ENCODE results near the gene POC1B.

Gene POC1B

GRCh38 chr12:89451841-89452251 lies 74.0 kb downstream of the POC1B start:
- no peak for TF ChIP-seq ZNF274 (IDR thresholded peaks at IDR 0.05; ENCODE audit: low read depth, low read length)
- H3K4me3 ChIP-seq (ENCODE audit: low read length): no peak overlapping the region

GRCh38 chr12:89450907-89451306 lies 74.9 kb downstream of the POC1B start:
- H3K4me3 ChIP-seq (ENCODE audit: low read length): no peak overlapping the region
- no peak for TF ChIP-seq ZNF274 (IDR thresholded peaks at IDR 0.05; ENCODE audit: low read depth, low read length)

GRCh38 chr12:89448951-89449371 lies 76.9 kb downstream of the POC1B start:
- no peak overlapping the region for H3K4me3 ChIP-seq (ENCODE audit: low read length)

GRCh38 chr12:89448526-89448925 lies 77.3 kb downstream of the POC1B start:
- no peak overlapping the region for H3K4me3 ChIP-seq (ENCODE audit: low read length)

More at GRCh38 chr12:89448951-89449371, 76.9 kb downstream of the POC1B start:
- TF ChIP-seq ZNF274 (IDR thresholded peaks at IDR 0.05; ENCODE audit: low read depth, low read length): no peak

GRCh38 chr12:89439941-89440340 lies 85.9 kb downstream of the POC1B start:
- H3K4me3 ChIP-seq (ENCODE audit: low read length): no peak overlapping the region
- TF ChIP-seq ZNF274 (IDR thresholded peaks at IDR 0.05; ENCODE audit: low read depth, low read length): no peak

More at GRCh38 chr12:89448526-89448925, 77.3 kb downstream of the POC1B start:
- no peak for TF ChIP-seq ZNF274 (IDR thresholded peaks at IDR 0.05; ENCODE audit: low read depth, low read length)

- H3K4me3 ChIP-seq (ENCODE audit: low read length): no peak overlapping the region
- no peak for TF ChIP-seq ZNF274 (IDR thresholded peaks at IDR 0.05; ENCODE audit: low read depth, low read length)
These were observed 88.6 kb downstream of the POC1B start for GRCh38 chr12:89437231-89437630.

GRCh38 chr12:89436062-89436461 lies 89.8 kb downstream of the POC1B start:
- no peak for TF ChIP-seq ZNF274 (IDR thresholded peaks at IDR 0.05; ENCODE audit: low read depth, low read length)

GRCh38 chr12:89433634-89434033 lies 92.2 kb downstream of the POC1B start:
- no peak overlapping the region for H3K4me3 ChIP-seq (ENCODE audit: low read length)
- no peak for TF ChIP-seq ZNF274 (IDR thresholded peaks at IDR 0.05; ENCODE audit: low read depth, low read length)

More at GRCh38 chr12:89436062-89436461, 89.8 kb downstream of the POC1B start:
- no peak overlapping the region for H3K4me3 ChIP-seq (ENCODE audit: low read length)

GRCh38 chr12:89432396-89432795 lies 93.5 kb downstream of the POC1B start:
- no peak overlapping the region for H3K4me3 ChIP-seq (ENCODE audit: low read length)
- TF ChIP-seq ZNF274 (IDR thresholded peaks at IDR 0.05; ENCODE audit: low read depth, low read length): no peak

GRCh38 chr12:89429528-89429927 lies 96.3 kb downstream of the POC1B start:
- H3K4me3 ChIP-seq (ENCODE audit: low read length): no peak overlapping the region
- no peak for TF ChIP-seq ZNF274 (IDR thresholded peaks at IDR 0.05; ENCODE audit: low read depth, low read length)

GRCh38 chr12:89427508-89428156 lies 98.2 kb downstream of the POC1B start:
- no peak overlapping the region for H3K4me3 ChIP-seq (ENCODE audit: low read length)
- no peak for TF ChIP-seq ZNF274 (IDR thresholded peaks at IDR 0.05; ENCODE audit: low read depth, low read length)

- no peak for TF ChIP-seq ZNF274 (IDR thresholded peaks at IDR 0.05; ENCODE audit: low read depth, low read length)
These were observed 101.0 kb downstream of the POC1B start for GRCh38 chr12:89424846-89425245.

GRCh38 chr12:89424389-89424788 lies 101.5 kb downstream of the POC1B start:
- TF ChIP-seq ZNF274 (IDR thresholded peaks at IDR 0.05; ENCODE audit: low read depth, low read length): no peak
- H3K4me3 ChIP-seq (ENCODE audit: low read length): no peak overlapping the region

More at GRCh38 chr12:89424846-89425245, 101.0 kb downstream of the POC1B start:
- H3K4me3 ChIP-seq (ENCODE audit: low read length): no peak overlapping the region

GRCh38 chr12:89421092-89421835 lies 104.6 kb downstream of the POC1B start:
- H3K4me3 ChIP-seq (ENCODE audit: low read length): no peak overlapping the region
- TF ChIP-seq ZNF274 (IDR thresholded peaks at IDR 0.05; ENCODE audit: low read depth, low read length): no peak
